Measurements from ENCODE around the gene SDC4.

DNA sequence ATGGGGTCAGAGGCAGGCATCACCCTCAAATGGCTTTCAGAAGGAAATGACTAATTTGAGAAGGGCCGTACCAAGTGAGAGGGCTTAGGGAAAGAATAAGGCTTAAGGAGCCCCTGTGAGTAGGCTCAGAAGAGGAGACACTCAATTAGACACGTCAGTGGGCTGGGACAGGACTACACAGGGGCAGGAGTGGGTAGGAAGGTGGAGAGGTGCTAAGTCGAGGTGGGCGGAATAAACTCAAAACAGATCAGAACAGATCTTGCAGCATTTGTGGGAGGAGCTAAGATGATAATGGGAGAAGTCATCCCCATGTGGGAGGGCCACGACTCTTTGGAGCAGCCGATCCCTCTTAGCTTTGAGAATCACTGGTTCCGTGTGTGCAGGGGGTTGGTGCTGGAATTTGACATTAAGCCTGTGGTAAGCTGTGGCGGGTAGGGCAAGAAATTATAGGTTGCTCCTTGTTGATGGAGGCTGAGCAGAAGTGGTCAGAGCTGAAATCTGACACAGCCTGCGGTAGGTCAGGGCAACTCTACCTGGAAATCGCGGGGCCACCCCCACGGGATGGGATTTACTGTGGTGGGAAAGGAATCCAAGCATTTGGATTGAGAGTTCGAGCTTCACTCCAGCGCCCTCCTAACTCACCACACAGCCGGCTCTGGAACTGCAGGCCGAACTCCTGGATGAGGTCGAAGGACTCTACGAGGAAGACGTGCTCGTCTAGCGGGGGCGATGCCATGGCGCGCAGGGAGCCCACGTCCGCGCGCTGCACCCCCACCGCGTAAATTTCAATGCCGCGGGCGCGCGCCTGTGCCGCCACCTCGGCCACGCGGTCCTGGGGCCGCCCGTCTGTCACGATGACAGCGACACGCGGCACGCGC, 44.4 kb downstream of the SDC4 start:
- TF ChIP-seq, protein P1, sequence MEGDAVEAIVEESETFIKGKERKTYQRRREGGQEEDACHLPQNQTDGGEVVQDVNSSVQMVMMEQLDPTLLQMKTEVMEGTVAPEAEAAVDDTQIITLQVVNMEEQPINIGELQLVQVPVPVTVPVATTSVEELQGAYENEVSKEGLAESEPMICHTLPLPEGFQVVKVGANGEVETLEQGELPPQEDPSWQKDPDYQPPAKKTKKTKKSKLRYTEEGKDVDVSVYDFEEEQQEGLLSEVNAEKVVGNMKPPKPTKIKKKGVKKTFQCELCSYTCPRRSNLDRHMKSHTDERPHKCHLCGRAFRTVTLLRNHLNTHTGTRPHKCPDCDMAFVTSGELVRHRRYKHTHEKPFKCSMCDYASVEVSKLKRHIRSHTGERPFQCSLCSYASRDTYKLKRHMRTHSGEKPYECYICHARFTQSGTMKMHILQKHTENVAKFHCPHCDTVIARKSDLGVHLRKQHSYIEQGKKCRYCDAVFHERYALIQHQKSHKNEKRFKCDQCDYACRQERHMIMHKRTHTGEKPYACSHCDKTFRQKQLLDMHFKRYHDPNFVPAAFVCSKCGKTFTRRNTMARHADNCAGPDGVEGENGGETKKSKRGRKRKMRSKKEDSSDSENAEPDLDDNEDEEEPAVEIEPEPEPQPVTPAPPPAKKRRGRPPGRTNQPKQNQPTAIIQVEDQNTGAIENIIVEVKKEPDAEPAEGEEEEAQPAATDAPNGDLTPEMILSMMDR (IDR thresholded peaks at IDR 0.05): no peak
- no peak for TF ChIP-seq POLR2AphosphoS5 (IDR thresholded peaks at IDR 0.05)
